Measurements from ENCODE around the gene BCKDHA.

- no peak for TF ChIP-seq POLR2A (IDR thresholded peaks at IDR 0.05)
- no peak for TF ChIP-seq CTCF (IDR thresholded peaks at IDR 0.05)
Observed at GRCh38 chr19:41411968-41412265, 14.3 kb downstream of the BCKDHA start.
